ENCODE data around the gene DMD. TPM values are rescaled to one million over a fixed set of nuclear protein-coding genes. Genes with fewer than 3 reads are reported as not detected.

The DMD gene
- total and polyA plus RNA-seq, 2 donors (not counting 1 experiment from before 2014, with no cell fraction given): 2.0 to 51.8 TPM

GRCh38 chrX:32774966-32775365 is 436.4 kb downstream of the DMD start:
- no peaks in the 10 kb centered on the region for H3K36me3 ChIP-seq (replicated peaks in 1 of 2; ENCODE audit: control extremely low read depth in 1 of 2, control insufficient read depth in 1 of 2, extremely low read depth in 1 of 2, insufficient read depth in 2 of 2, low read length in 1 of 2)
- H3K4me1 ChIP-seq (ENCODE audit: control insufficient read depth in 2 of 2, insufficient read depth in 2 of 2, low read length in 2 of 2): no peaks in the 10 kb centered on the region
- intact Hi-C loops (cut with micrococcal nuclease): no loop called here
- no peaks in the 10 kb centered on the region for H3K27me3 ChIP-seq (replicated peaks in 1 of 4; ENCODE audit: control extremely low read depth in 1 of 4, control insufficient read depth in 3 of 4, insufficient read depth in 4 of 4, low read length in 3 of 4)
- no peaks in the 10 kb centered on the region for H4K20me1 ChIP-seq (ENCODE audit: control insufficient read depth, insufficient read depth, low read length, poor library complexity, severe bottlenecking)
- no peak overlapping the region for H3K4me2 ChIP-seq (replicated peaks; ENCODE audit: low read depth, low read length, poor library complexity, severe bottlenecking)
- H3K9me3 ChIP-seq (ENCODE audit: control extremely low read depth in 1 of 3, control insufficient read depth in 2 of 3, insufficient read depth in 1 of 3, low read length in 2 of 3): peaks cover 0 to 8% (median 0%) of the 10 kb centered on the region in 3 donors
- Mint-ChIP-seq H3K27ac (no peak overlapping the region), H3K4me3 (no peak overlapping the region), H3K4me1 (no peaks in the 10 kb centered on the region), H3K27me3 (no peaks in the 10 kb centered on the region), H3K9me3 (ENCODE audit: insufficient read depth) (no peaks in the 10 kb centered on the region)
- DNase-seq: no peak
- TF ChIP-seq, protein P1, sequence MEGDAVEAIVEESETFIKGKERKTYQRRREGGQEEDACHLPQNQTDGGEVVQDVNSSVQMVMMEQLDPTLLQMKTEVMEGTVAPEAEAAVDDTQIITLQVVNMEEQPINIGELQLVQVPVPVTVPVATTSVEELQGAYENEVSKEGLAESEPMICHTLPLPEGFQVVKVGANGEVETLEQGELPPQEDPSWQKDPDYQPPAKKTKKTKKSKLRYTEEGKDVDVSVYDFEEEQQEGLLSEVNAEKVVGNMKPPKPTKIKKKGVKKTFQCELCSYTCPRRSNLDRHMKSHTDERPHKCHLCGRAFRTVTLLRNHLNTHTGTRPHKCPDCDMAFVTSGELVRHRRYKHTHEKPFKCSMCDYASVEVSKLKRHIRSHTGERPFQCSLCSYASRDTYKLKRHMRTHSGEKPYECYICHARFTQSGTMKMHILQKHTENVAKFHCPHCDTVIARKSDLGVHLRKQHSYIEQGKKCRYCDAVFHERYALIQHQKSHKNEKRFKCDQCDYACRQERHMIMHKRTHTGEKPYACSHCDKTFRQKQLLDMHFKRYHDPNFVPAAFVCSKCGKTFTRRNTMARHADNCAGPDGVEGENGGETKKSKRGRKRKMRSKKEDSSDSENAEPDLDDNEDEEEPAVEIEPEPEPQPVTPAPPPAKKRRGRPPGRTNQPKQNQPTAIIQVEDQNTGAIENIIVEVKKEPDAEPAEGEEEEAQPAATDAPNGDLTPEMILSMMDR (IDR thresholded peaks at IDR 0.05): no peak
- no peak for TF ChIP-seq EZH2 (IDR thresholded peaks at IDR 0.05; ENCODE audit: borderline replicate concordance, insufficient read depth, low read depth, low read length, poor library complexity, severe bottlenecking)
- no peak overlapping the region for H2AFZ ChIP-seq (ENCODE audit: insufficient read depth, low read depth, low read length, poor library complexity, severe bottlenecking)
- WGBS (ENCODE audit: insufficient coverage): no CpG with 5 or more reads among the region's 3 CpGs
- no peak for ATAC-seq (ENCODE audit: low read depth)
- ChIA-PET CTCF (no interaction called here), POLR2A (no interaction called here)
- H3K79me2 ChIP-seq (ENCODE audit: control insufficient read depth, insufficient read depth, low read length): no peaks in the 10 kb centered on the region
- no peak overlapping the region for H3K27ac ChIP-seq (ENCODE audit: low read length in 2 of 2)
- H3K9ac ChIP-seq (ENCODE audit: low read length): no peak overlapping the region
- H3K4me3 ChIP-seq (ENCODE audit: control extremely low read depth in 1 of 5, extremely low read depth in 1 of 5, insufficient read depth in 1 of 5, low read depth in 2 of 5, low read length in 4 of 5): no peak overlapping the region

DNA sequence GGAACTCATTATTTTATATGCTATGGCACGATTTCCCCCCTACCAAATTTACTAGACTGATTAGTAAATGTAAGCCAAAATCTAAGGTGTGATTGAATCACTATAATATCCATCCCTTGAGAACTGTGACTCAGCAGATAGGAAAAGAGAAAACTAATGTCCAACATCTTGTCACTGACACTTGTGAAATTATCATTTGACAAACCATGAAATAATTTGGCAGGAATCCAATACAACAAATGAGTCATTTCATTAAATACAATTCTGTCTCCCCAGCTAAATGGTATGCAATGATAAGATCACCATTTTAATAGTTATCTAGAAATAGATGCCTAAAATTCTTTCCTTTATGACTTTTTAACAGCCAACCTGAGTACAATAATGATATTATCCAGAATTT is 462.3 kb downstream of the DMD start:
- Mint-ChIP-seq H3K4me1 (no peaks in the 10 kb centered on the region), H3K9me3 (ENCODE audit: insufficient read depth) (no peaks in the 10 kb centered on the region), H3K4me3 (no peak overlapping the region), H3K27ac (no peak overlapping the region), H3K27me3 (no peaks in the 10 kb centered on the region)
- H3K9ac ChIP-seq (ENCODE audit: low read length): no peak overlapping the region
- no peaks in the 10 kb centered on the region for H3K27me3 ChIP-seq (replicated peaks in 1 of 4; ENCODE audit: control extremely low read depth in 1 of 4, control insufficient read depth in 3 of 4, insufficient read depth in 4 of 4, low read length in 3 of 4)
- ChIA-PET CTCF (no interaction called here), POLR2A (no interaction called here)
- H3K27ac ChIP-seq (ENCODE audit: low read length in 2 of 2): no peak overlapping the region
- WGBS (ENCODE audit: insufficient coverage): no CpG with 5 or more reads among the region's 1 CpG
- no peaks in the 10 kb centered on the region for H3K4me1 ChIP-seq (ENCODE audit: control insufficient read depth in 2 of 2, insufficient read depth in 2 of 2, low read length in 2 of 2)
- DNase-seq (no peak), ATAC-seq (ENCODE audit: low read depth) (no peak)
- TF ChIP-seq, protein P1 (IDR thresholded peaks at IDR 0.05): no peak
- TF ChIP-seq EZH2 (IDR thresholded peaks at IDR 0.05; ENCODE audit: borderline replicate concordance, insufficient read depth, low read depth, low read length, poor library complexity, severe bottlenecking): no peak
- H3K4me3 ChIP-seq (ENCODE audit: control extremely low read depth in 1 of 5, extremely low read depth in 1 of 5, insufficient read depth in 1 of 5, low read depth in 2 of 5, low read length in 4 of 5): no peak overlapping the region
- H3K79me2 ChIP-seq (ENCODE audit: control insufficient read depth, insufficient read depth, low read length): no peaks in the 10 kb centered on the region
- intact Hi-C loops (cut with micrococcal nuclease): no loop called here
- no peaks in the 10 kb centered on the region for H3K36me3 ChIP-seq (replicated peaks in 1 of 2; ENCODE audit: control extremely low read depth in 1 of 2, control insufficient read depth in 1 of 2, extremely low read depth in 1 of 2, insufficient read depth in 2 of 2, low read length in 1 of 2)
- H4K20me1 ChIP-seq (ENCODE audit: control insufficient read depth, insufficient read depth, low read length, poor library complexity, severe bottlenecking): no peaks in the 10 kb centered on the region
- no peak overlapping the region for H3K4me2 ChIP-seq (replicated peaks; ENCODE audit: low read depth, low read length, poor library complexity, severe bottlenecking)
- H2AFZ ChIP-seq (ENCODE audit: insufficient read depth, low read depth, low read length, poor library complexity, severe bottlenecking): no peak overlapping the region
- no peaks in the 10 kb centered on the region for H3K9me3 ChIP-seq (ENCODE audit: control extremely low read depth in 1 of 3, control insufficient read depth in 2 of 3, insufficient read depth in 1 of 3, low read length in 2 of 3)
